SKM-1 (cell line): ENCODE measurements around the gene ATP6V1D.
"Not testable (repeated sequence)": the region's sequence is repeated elsewhere in the genome, so short reads cannot be mapped to it uniquely, and the experiment has no call there.

Source experiments
- DNase-seq: peaks from one replicate; lab custom pipeline; 2025; ENCODE audit not compliant: unreplicated experiment; lab: John Stamatoyannopoulos, UW

Gene ATP6V1D

DNA sequence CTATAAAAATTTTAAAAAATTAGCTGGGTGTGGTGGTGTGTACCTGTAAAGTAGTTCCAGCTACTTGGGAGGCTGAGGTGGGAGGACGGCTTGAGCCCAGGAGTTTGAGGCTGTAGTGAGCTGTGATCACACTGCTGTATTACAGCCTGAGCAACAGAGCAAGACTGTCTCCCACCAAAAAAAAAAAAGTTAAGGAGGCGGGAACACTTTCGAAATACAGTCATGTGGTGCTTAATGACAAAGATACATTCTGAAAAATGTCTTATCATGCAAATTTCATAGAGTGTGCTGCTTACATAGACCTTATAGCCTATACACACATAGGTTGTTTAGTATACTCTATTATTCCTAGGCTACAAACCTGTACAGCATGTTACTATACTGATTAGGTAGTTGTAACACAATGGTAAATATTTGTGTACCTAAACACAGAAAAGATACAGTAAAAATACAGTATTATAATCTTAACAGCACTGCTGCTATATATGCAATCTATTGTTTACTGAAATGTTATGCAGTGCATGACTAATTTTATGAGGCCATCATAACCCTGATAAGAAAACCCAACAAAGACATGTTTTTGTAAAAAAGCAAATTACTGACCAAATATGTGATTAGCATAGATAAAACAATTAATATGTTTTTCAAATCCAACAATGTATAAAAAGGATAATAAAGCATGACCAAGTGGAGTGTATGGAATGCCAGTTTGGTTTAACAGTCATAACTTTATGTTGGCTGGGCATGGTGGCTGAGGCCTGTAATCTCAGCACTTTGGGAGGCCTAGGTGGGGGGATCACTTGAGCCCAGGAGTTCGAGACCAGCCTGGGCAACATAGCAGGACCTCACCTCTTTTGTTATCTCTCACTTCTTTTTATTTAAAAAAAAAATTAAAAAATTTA lies 11.9 kb upstream of the ATP6V1D start:
- DNase-seq, result no peak

DNA sequence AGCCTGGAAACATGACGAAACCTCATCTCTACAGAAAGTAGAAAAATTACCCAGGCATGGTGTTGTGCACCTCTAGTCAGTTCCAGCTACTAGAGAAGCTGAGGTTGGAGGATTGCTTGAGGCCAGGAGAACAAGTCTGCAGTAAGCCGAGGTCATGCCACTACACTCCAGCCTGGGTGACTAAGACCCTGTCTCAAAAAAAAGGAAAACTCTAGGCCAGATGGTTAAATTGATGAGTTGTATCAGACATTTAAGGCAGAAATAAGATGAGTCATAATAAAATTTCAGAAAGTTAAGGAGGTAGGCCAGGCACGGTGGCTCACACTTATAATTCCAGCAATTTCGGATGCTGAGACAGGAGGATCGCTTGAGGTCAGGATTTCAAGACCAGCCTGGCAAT lies 11.2 kb upstream of the ATP6V1D start:
- DNase-seq, result no peak

DNA sequence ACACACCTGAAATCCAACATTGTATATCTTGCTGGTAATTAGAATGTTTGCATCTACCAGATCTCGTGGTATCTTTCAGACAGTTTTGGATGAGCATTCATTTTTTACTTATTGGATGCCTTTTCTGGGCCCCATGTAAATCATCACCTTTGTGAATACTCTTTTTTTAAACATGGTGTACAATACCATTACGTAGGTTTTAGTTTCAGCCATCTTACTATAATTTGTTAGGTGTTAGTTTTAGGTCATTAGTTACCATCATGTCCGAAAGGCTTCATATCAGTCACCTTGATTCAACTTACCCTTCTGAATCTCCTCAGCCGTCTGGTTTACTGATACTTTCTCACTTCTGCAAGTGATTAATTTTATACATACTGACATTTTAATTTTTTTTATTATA lies 5.9 kb upstream of the ATP6V1D start:
- DNase-seq, result no peak

DNA sequence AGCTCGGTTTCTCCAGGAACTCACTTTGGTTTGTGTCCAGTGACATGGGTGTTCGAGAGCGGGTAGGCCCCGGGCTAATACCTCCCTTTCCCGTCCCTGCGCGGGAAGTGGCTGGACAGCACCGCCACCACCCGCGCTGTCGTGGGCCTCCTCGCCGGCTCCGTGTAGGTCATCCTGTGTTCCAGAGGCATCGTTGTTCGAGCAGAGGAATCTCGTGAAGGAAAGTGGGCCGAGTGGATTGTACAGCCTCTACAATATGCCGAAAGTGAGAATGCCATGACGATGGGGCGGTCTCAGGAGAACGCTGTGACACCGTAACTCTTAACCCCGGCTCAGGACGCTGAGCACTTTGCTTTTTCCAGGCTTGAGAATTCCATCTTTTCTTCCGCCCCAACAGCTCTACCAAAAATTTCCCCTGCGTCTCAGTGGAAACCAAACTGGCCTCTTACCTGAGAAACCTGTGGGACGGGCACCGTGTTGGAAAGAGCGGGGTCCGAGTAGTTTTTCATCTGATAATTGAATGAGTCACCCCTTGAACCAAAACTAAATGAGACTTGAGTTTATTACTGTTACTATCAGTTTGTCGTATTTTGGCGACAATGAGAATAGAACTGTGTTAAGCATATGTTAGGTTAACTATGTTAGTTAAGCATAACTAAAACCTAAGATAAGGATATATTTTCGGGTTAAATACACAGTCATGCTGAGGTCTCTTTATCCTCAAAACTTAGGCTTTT lies 1.0 kb upstream of the ATP6V1D start:
- no peak for DNase-seq

DNA sequence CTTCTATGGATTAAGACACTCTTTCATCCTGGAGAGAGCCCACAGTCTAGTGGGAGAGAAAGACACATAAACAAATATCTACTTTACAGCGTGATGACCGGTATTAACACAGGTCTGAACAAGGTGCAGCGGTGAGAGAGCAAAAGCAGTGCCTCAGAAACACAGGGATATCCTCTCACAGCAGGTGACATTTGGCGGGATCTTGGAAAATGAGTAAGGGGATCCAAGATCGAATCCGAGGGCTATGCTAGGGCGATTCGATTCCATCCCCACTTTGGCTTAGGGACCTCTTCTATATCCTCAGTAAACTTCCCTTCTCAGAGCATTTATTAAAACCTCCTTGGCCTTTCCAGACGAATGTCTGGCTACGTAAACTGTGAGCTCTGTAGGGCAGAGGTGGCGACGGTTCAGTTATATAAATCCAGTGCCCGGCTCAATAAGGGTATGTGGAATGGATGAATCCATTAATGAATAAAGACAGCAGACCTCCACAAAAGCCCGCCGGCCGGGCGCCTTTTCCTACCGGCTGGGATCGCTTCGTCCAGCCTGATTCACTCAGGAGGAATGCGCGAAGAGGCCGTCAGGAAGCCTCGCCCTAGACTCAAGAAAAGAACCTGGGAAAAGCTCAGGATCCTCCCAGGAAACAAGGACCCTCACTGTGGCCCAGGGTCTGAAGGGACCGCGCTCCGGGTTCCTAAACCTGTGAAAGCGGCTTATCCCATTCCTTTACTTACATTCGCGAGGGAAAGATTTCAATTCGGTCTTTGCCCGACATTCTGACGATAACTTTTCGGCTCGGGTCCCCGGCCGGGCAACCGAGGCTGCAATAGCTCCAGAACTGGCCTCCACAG lies 455 bp downstream of the ATP6V1D start:
- DNase-seq, result no peak

DNA sequence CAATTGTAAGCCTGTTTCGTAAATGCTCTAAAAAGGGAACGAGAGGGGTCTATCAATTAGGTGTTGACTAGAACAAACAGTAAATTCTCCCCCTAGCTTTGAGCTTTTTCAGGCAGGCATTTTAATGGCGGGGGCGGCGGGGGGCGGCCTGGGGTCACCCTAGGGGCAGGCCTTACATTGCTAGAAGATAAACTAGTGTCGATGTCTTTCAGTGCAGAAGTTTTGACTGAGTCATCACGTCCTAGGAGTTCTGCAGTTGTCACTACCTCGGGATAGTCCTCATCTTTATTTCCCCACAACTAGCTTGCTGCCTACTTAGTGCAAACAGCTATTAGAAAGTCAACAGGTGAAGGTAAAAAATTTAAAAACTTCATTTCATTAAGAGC lies 1.6 kb downstream of the ATP6V1D start:
- DNase-seq, result no peak

DNA sequence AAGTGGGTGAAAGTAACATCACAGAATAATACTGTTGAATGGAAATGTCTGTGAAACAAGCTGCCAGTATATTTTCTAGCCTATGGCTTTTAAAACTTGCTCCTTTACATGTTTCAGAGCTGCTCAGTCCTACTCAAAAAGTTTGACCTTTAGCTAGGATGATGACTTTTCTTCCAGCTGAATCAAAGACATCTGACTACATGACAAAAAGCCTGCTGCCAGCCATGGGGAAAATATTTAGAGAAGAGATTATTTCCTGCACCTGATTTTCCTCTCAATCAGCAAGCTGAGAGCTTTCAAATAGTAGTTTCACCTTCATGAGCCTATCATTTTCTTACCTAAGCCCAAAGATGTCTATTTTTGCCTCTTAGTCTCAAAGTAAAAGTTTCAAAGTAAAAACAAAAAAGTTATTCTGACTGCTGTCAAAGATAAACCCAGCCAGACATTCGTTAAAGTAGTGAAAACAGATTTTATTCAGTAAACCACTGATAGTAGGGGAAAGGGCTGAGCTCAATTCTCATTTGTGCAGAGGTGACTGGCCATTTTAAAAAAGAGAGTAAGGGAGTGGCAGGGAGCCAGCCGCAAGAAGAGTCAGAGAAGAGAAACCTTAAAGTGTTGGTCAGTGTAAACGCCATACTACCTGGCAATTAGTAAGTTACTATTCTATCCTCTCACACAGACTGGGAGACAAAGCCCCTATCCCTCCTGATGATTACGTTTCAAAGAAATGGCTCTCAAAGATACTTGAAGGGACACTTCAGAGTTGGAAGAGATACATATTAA lies 2.2 kb downstream of the ATP6V1D start:
- no peak for DNase-seq

DNA sequence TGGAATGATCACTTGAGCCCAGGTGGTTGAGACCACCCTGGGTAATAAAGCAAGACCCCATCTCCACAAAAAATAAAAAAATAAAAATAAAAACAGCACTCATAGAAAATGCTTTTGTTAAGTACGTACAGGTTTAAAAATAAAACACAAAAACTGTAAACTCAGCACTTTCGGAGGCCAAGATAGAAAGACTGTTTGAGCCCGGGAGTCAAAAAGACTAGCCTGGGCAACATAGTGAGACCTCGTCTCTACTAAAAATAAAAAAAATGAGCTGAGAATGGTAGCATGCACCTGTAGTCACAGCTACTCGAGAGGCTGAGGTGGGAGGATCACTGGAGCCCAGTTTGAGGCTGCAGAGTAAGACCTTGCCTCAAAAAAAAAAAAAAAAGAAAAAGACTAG lies 7.5 kb downstream of the ATP6V1D start:
- no peak for DNase-seq

DNA sequence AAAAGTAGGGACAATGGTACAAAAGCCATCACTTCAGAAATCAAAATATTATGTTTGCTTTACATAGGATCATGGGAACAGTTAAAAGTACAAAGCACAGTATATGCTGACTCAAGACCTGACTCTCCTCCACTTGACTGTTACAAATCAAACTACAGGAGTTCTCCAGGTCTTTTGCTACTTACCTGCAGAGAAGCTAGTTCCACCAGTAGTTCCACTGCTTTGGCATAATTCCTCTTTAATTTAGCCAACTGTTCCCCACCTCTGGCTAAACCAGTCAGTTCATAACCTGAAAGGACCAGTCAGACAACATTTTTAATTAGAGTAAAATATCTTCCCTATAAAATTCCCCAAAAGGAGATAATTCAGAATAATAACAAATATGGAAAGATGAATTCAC lies 14.0 kb downstream of the ATP6V1D start:
- no peak for DNase-seq

DNA sequence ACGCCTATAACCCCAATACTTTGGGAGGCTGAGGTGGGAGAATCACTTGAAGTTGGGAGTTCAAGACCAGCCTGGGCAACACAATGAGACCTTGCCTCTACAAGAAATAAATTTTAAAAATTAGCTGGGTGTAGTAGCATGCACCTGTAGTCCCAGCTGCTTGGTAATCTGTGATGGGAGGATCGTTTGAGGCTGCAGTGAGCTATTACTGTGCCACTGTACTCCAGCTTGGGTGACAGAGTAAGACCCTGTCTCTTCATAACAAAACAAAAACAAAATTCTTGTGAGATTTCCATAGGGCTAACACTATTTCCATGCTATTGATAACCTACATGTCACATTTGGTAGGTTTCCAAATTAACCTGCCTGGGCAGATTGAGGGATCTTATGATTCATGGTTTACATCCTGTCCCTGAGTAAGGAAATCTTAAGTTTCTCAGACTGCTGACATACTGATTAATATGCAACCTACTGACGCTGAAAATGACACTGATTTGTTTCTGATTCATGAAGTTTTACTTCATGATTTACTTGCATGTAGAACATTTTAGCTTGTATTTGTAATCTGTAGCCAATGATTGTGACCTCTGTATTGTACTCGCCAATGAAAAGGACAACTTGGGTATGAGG lies 15.9 kb downstream of the ATP6V1D start:
- no peak for DNase-seq

DNA sequence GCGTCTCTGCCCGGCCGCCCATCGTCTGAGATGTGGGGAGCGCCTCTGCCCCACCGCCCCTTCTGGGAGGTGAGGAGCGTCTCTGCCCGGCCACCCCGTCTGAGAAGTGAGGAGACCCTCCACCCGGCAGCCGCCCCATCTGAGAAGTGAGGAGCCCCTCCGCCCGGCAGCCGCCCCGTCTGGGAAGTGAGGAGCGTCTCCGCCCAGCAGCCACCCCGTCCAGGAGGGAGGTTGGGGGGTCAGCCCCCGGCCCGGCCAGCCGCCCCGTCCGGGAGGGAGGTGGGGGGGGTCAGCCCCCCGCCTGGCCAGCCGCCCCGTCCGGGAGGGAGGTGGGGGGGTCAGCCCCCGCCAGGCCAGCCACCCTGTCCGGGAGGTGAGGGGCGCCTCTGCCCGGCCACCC lies 18.4 kb downstream of the ATP6V1D start:
- DNase-seq, result not testable (repeated sequence)

DNA sequence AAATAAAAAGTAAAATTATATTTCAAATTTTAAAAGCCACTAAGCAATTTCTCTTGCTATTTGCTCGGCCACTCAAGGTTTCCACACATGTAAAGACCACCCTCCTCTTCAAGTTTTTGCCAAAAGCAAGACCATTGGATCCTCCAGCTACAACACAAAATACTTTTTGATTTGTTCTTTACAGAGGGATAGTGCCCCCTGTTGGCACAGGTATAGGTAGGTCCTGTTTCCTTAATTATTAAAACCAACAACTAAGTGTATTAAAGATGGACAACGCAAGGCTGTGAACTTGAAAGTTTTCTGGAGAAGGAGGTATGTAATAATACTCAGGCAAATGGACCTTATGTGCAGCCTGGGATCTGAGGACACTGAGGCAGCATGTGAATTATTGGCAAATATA lies 23.8 kb downstream of the ATP6V1D start:
- DNase-seq, result no peak

DNA sequence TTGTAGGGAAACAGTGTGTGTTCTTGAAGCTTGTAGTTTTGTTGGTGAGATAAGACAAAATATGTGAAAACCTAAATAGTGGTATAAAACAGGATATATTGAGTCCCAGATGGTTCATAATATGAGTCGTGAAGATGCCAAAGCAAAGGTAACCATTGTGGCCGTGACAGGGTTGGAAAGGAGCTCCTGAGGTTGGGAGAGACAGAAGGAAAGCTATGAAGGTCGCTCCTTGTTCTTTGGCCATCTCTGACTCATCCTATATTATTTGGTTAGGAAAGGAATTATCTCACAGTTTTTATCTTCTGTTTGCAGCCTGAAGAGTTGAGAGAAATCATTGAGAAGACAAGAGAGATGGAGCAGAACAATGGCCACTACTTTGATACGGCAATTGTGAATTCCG lies 27.1 kb downstream of the ATP6V1D start:
- DNase-seq, result no peak

DNA sequence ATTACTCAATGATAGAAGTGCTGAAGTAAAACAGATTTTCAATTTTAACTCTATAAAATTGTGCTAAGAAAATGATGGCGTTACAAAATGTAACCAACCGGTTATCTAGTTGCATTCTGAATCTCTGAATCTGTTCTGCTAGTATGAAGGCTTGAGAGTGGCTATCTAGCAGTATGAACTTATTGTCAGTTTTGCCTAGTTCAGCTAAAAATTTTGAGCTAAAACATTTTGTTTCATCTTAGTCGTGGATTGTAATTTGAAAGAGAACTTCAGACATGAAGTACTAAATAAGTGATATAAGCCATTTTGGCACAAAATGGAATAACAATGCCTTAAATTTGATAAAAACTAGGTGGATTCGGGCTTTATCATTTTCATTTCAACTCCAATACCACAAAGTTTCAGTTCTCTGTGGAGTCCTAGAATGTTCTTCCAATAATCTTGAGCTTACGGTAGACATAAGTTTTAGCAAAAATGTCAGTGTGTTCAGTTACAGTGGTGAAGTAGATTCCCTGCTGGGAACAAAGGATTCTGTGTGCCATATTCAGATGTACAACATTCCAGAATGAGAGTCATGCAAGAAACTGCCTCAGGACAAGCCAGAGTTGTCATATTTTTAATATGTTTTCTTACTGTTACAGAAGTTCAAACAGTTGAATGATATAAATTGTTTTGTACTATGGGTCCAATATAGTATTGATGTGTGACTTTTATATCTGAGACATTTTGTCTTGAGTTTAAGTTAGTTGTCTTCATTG lies 28.1 kb downstream of the ATP6V1D start:
- no peak for DNase-seq

DNA sequence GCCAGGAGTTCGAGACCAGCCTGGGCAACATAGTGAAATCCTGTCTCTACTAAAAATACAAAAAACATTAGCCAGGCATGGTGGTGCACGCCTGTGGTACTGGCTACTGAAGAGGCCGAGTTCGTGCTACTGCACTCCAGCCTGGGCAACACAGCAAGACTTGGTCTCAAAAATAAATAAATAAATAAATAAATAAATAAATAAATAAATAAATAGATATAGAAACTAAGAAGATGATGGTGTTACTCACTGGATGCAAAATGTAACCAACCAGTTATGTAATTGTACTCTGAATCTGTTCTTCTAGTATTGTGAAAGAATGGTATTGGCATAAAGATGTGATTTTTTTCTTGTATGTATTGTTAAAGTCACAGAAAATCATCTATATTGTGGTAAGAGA lies 29.9 kb downstream of the ATP6V1D start:
- not testable (repeated sequence) for DNase-seq

DNA sequence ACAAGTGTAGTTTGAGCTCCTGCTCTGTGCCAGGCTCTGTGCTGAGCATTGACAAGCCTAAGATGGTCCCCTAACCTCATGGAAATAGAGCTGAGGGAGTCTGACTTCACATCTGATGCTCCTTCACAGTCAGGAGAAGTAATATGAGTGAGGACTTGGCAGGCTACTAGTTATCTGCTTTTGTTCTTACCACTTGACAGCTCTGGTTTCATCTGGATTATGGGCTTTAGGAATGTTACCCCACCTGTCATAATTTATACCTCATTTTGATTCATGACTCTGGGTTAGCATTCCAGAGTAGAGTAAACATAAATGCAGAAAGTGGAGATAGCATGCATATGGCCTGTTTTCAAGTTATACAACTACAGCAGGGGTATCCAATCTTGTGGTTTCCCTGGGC lies 40.5 kb downstream of the ATP6V1D start:
- DNase-seq, result no peak

DNA sequence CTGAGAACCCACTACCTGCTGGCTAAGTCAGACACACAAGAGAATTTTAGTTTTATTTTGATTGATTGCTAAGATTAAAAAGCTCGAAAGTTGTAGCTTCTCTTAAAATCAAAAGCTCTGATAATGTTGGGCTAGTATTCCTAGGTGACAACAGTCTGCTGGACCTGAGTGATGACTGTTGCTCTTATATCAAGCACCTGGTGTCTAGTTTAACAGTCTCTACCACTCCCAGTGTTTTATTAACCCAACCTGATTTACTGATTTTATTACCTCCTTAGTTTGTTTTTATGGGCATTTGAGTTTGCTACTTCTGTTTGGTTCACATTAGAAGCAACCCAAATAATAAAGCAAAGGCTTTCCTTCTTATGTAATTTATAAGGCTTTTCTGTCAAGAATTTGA lies 41.8 kb downstream of the ATP6V1D start:
- no peak for DNase-seq

DNA sequence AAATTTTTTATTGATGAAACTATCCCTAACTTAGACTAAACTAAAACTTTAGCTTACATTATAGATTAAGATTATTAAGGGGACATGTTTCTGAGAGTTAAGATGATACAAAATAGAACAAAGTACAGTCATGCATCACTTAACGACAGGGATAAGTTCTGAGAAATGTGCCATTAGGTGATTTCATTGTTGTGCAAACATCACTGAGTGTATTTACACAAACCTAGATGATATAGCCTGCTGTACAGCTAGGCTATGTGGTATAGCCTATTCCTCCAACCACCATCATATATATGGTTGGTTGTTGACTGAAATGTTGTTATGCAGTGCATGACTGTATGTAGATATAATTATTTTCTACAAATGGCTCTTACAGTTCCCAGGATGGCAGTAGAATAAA lies 46.5 kb downstream of the ATP6V1D start:
- no peak for DNase-seq

DNA sequence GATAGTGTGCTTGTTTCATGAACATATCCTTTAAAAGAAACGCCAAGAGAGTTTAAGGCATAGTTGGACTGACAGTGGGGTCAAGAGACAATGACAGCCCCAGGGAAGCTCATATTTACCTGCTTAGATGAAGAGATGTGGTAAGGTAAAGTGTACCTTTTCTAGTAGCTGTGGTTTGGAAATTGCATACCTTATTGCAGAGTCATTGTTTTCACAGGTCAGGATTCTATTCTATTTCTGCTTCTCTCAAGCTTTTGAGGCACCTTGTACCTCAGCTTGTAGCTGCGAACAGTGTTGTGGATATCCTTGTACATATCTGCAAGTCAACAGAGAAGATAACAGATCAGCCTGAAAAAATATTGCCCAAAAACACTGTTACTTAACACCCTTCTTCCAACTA lies 47.7 kb downstream of the ATP6V1D start:
- no peak for DNase-seq
